ENCODE results near the gene TGFBR3. TPM values are rescaled to one million over a fixed set of nuclear protein-coding genes. Genes with fewer than 3 reads are reported as not detected.

The TGFBR3 gene
- total and polyA plus RNA-seq, 2 of the 4 experiments (the other 2 are of a cell fraction): 3.0 to 11.3 TPM

DNA sequence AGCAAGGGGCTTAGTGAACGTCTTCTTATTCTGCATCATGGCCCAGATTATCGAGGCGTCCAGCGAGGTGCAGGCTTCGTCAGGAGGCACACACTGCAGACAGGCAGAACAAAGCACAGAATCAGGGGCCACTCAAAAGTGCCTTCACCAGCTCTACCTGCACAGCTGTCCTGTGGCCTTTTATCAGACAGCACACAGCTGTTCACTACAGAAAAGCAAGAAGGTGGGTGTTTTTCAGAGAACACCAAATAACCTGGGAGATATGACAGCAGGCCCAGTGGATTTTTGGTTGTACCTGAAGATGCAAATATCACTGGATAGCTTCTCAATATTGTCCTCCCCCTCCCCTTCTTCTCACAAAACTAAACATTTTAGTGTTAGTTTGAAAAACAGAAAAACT lies 177.3 kb downstream of the TGFBR3 start:
- BruUV-seq (replicated peaks): no TSS peak
- Histone ChIP-seq H3K23ac (ENCODE audit: low read depth, low read length) (no peak overlapping the region), H2BK20ac (ENCODE audit: low read depth, low read length) (no peak overlapping the region), H3K27ac (ENCODE audit: insufficient read depth, low read length) (no peak overlapping the region), H4K91ac (ENCODE audit: insufficient read depth, low read depth, low read length) (no peak overlapping the region), H4K5ac (ENCODE audit: low read depth, low read length) (no peak overlapping the region), H2BK120ac (ENCODE audit: low read depth, low read length) (no peak overlapping the region), H3K4me1 (ENCODE audit: control insufficient read depth, insufficient read depth, low read length) (peaks cover 6% of the 10 kb centered on the region), H2AK9ac (replicated peaks; ENCODE audit: low read depth, low read length, poor library complexity) (no peak overlapping the region), H3K27me3 (ENCODE audit: control insufficient read depth, insufficient read depth, low read length) (no peaks in the 10 kb centered on the region), H2BK5ac (ENCODE audit: low read depth, low read length, poor library complexity, severe bottlenecking) (no peak overlapping the region), H4K20me1 (ENCODE audit: insufficient read depth, low read length) (no peaks in the 10 kb centered on the region), H3K56ac (ENCODE audit: extremely low read depth, insufficient read depth, low read length) (no peak overlapping the region), H3K79me1 (ENCODE audit: low read depth in 1 of 2, low read length in 2 of 2) (no peaks in the 10 kb centered on the region), H3K9ac (ENCODE audit: low read depth, low read length) (no peak overlapping the region), H3K4me2 (ENCODE audit: low read depth, low read length) (no peak overlapping the region), H4K8ac (ENCODE audit: low read depth in 2 of 2, low read length in 2 of 2) (no peak overlapping the region), H3K14ac (replicated peaks; ENCODE audit: low read depth, low read length) (no peak overlapping the region), H3K4me3 (ENCODE audit: insufficient read depth, low read depth, low read length) (no peak overlapping the region), H2AK5ac (ENCODE audit: low read depth, low read length) (no peak overlapping the region), H3K36me3 (ENCODE audit: control insufficient read depth, insufficient read depth, low read length) (peaks cover 20% of the 10 kb centered on the region), H3K9me3 (ENCODE audit: control insufficient read depth, insufficient read depth, low read length) (no peaks in the 10 kb centered on the region), H3K9me1 (ENCODE audit: insufficient read depth, low read length) (no peaks in the 10 kb centered on the region), H2AFZ (replicated peaks; ENCODE audit: low read length, poor library complexity) (no peak overlapping the region), H2BK15ac (ENCODE audit: low read depth, low read length) (no peak overlapping the region), H3K4ac (ENCODE audit: low read depth, low read length) (no peak overlapping the region), H3K18ac (ENCODE audit: low read depth, low read length) (no peak overlapping the region)
- TF ChIP-seq FOS (IDR thresholded peaks at IDR 0.05; ENCODE audit: low read depth, low read length): no peak
- TF ChIP-seq CTCF (conservative IDR thresholded peaks at IDR 0.05; ENCODE audit: low read depth, low read length): no peak
- no peak for TF ChIP-seq NFE2L2 (IDR thresholded peaks at IDR 0.05; ENCODE audit: low read depth, low read length)
- TF ChIP-seq USF2 (IDR thresholded peaks at IDR 0.05; ENCODE audit: low read depth, low read length): no peak
- no peak for TF ChIP-seq MAZ (IDR thresholded peaks at IDR 0.05; ENCODE audit: borderline replicate concordance, low read depth, low read length)
- TF ChIP-seq SMC3 (IDR thresholded peaks at IDR 0.05; ENCODE audit: low read depth, low read length): no peak
- TF ChIP-seq BHLHE40 (IDR thresholded peaks at IDR 0.05; ENCODE audit: low read depth, low read length): no peak
- no peak for TF ChIP-seq POLR2A (IDR thresholded peaks at IDR 0.05; ENCODE audit: low read depth, low read length)
- TF ChIP-seq MXI1 (IDR thresholded peaks at IDR 0.05; ENCODE audit: borderline replicate concordance, low read depth, low read length): no peak
- no peak for TF ChIP-seq RFX5 (IDR thresholded peaks at IDR 0.05; ENCODE audit: low read depth, low read length)
- TF ChIP-seq RCOR1 (IDR thresholded peaks at IDR 0.05; ENCODE audit: insufficient replicate concordance, low read length): no peak
- TF ChIP-seq RAD21 (IDR thresholded peaks at IDR 0.05; ENCODE audit: low read length): no peak
- no peak for TF ChIP-seq ELK1 (IDR thresholded peaks at IDR 0.05; ENCODE audit: borderline replicate concordance, low read depth, low read length)
- intact Hi-C loops (cut with micrococcal nuclease) (no loop called here), in situ Hi-C loops (cut with MboI; ENCODE audit: low sequenced_read_pairs) (no loop called here), dilution Hi-C loops (cut with HindIII; ENCODE audit: low sequenced_read_pairs, unreplicated experiment) (no loop called here)
- ATAC-seq (ENCODE audit: low read depth): no peak
- ChIA-PET POLR2A (ENCODE audit: unreplicated experiment) (no interaction called here), CTCF (interaction anchor here (0.6 to 0.7 kb wide), 2 partner anchors 7 to 9 kb away, joined by 3 read pairs; no protein-coding TSS in a partner anchor)
- WGBS, 2 experiments (ENCODE audit: extremely low coverage in 2 of 2, insufficient read length in 1 of 2): 100% methylated on average over 1 of the region's 5 CpGs; no CpG with 5 or more reads in 1 of the 2 experiments
- no peak for DNase-seq
